ENCODE measurements around the gene CLK2.
"Not testable (repeated sequence)": the region's sequence is repeated elsewhere in the genome, so short reads cannot be mapped to it uniquely, and the experiment has no call there.

Gene CLK2

DNA sequence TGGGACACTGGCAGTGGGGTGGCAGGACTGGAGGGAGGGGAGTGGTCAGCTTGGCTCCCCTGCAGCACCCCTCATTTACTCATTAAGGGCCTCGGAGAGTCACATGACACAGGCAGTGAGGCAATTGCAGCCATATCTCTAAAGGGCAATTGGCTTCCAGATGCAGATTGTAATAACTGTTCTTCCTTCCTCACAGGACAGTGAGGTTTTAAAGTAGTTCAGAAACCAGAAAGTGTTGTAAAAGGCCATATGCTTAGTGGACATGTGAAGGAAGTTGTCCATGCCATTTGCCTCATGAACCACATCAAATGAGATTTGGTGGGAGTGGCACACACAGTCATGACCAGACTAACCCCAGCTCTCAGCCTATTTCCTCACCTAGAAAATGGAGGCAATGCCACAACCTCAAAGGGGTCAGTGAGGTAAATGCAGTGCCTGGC, 53.7 kb downstream of the CLK2 start:
- in situ Hi-C loops (cut with MboI; ENCODE audit: low pct_unique_long_range_greater_than_20kb, low sequenced_read_pairs, unreplicated experiment), result no loop called here
- DNase-seq (ENCODE audit: low spot score), result no peak
- TF ChIP-seq, protein P1, sequence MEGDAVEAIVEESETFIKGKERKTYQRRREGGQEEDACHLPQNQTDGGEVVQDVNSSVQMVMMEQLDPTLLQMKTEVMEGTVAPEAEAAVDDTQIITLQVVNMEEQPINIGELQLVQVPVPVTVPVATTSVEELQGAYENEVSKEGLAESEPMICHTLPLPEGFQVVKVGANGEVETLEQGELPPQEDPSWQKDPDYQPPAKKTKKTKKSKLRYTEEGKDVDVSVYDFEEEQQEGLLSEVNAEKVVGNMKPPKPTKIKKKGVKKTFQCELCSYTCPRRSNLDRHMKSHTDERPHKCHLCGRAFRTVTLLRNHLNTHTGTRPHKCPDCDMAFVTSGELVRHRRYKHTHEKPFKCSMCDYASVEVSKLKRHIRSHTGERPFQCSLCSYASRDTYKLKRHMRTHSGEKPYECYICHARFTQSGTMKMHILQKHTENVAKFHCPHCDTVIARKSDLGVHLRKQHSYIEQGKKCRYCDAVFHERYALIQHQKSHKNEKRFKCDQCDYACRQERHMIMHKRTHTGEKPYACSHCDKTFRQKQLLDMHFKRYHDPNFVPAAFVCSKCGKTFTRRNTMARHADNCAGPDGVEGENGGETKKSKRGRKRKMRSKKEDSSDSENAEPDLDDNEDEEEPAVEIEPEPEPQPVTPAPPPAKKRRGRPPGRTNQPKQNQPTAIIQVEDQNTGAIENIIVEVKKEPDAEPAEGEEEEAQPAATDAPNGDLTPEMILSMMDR (IDR thresholded peaks at IDR 0.05; ENCODE audit: extremely low read depth, insufficient read depth, missing control alignments), result no peak

- in situ Hi-C loops (cut with MboI; ENCODE audit: low pct_unique_long_range_greater_than_20kb, low sequenced_read_pairs, unreplicated experiment), result no loop called here
- TF ChIP-seq, protein P1 (IDR thresholded peaks at IDR 0.05; ENCODE audit: extremely low read depth, insufficient read depth, missing control alignments), result no peak
- no peak for DNase-seq (ENCODE audit: low spot score)
Measured at GRCh38 chr1:155218854-155219591, 54.3 kb downstream of the CLK2 start.

DNA sequence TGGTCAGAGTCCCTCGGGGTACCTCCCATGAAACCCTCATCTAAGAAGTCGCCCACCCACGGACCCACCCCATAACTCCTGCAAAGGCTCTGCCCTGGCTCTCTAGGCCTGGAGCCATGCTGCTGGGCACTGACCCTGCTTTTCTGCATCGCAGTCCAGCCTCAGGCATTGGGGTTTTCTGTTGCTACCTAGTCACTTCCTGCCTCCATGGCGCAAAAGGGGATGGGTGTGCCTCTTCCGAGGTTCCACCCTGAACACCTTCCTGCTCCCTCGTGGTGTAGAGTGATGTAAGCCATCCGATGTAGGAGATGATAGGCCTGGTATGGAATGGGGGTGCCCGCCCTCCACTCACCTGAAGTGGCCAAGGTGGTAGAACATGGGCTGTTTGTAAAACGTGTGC, 58.6 kb downstream of the CLK2 start:
- in situ Hi-C loops (cut with MboI; ENCODE audit: low pct_unique_long_range_greater_than_20kb, low sequenced_read_pairs, unreplicated experiment); DNase-seq (ENCODE audit: low spot score): not testable (repeated sequence)

Data from GM13977 (cell line).